Memory B cell (primary cell): ENCODE measurements around the gene UCKL1.

Experiments used
- ATAC-seq: fragments of 150-1000 bp; cut with Tn5 transposase; 2 replicates; pipeline ENCODE4 v1.10.0; 2021; ENCODE audit warnings: low read depth, mild to moderate bottlenecking, moderate library complexity
- DNase-seq, 2 donors: peaks; one replicate each; pipeline ENCODE4 v3.0.0; 2022; ENCODE audit warnings: low spot score in 2 of 2
- H3K27ac Mint-ChIP-seq: one replicate; pipeline ENCODE4 v1.8.0; 2022; ENCODE audit warnings: mild to moderate bottlenecking, moderate library complexity, mixed read lengths
- H3K27me3 Mint-ChIP-seq: one replicate; pipeline ENCODE4 v1.8.0; 2022; ENCODE audit warnings: mixed read lengths
- H3K36me3 Mint-ChIP-seq: one replicate; pipeline ENCODE4 v1.8.0; 2022; ENCODE audit warnings: mild to moderate bottlenecking, mixed read lengths
- H3K4me1 Mint-ChIP-seq: one replicate; pipeline ENCODE4 v1.8.0; 2022; ENCODE audit warnings: mixed read lengths
- H3K4me3 Mint-ChIP-seq: one replicate; pipeline ENCODE4 v1.8.0; 2022; ENCODE audit warnings: mild to moderate bottlenecking, moderate library complexity, mixed read lengths
- H3K9me3 Mint-ChIP-seq: one replicate; pipeline ENCODE4 v1.8.0; 2022; ENCODE audit warnings: mixed read lengths

Gene UCKL1

GRCh38 chr20:63957690-63958441 is 1.6 kb upstream of the UCKL1 start:
- H3K9me3 Mint-ChIP-seq, result no peaks in the 10 kb centered on the region
- H3K27me3 Mint-ChIP-seq, result no peaks in the 10 kb centered on the region
- peaks cover 8% of the 10 kb centered on the region for H3K36me3 Mint-ChIP-seq
- peak overlapping the region; percentile 82 for H3K4me3 Mint-ChIP-seq
- no peak for DNase-seq
- H3K27ac Mint-ChIP-seq, result no peak overlapping the region
- ATAC-seq, result no peak
- H3K4me1 Mint-ChIP-seq, result peaks cover 25% of the 10 kb centered on the region

DNA sequence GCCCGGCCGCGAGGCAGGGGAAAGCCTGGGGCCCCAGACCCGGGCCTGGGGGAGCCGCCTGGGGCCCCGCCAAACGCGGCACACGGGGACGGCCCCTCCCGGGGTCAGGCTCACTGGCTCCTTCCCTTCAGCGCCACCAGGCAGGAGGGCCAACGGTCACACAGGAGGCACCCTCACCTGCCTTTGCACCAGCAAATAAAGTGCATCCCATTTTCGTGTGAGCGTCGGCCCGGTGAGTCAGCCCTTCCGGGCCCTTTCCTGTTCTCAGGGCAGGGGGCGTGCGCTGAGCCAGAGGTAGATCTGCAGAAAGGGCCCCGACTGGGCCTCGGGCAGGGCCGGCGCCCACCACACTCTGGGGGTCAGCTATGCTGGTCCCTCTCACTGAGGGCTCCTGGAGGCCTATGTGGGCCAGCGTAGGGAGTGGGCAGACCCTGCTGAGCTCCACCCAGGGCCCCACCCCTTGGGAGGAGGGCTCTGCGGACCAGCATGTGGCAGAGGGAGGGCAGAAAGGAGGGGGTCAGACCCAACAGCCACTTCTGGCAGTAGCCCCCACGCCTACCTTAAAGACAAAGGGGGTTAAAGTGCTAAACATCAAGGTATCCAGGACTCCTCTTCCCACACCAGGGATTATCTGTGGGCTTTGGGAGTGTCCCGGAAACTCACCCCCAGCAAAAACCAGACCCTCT is 931 bp upstream of the UCKL1 start:
- Mint-ChIP-seq H3K27ac (no peak overlapping the region), H3K36me3 (peaks cover 4% of the 10 kb centered on the region), H3K4me3 (peak overlapping the region; percentile 82), H3K9me3 (no peaks in the 10 kb centered on the region), H3K4me1 (peaks cover 28% of the 10 kb centered on the region), H3K27me3 (no peaks in the 10 kb centered on the region)
- DNase-seq, result no peak
- peak; percentile 15 for ATAC-seq

DNA sequence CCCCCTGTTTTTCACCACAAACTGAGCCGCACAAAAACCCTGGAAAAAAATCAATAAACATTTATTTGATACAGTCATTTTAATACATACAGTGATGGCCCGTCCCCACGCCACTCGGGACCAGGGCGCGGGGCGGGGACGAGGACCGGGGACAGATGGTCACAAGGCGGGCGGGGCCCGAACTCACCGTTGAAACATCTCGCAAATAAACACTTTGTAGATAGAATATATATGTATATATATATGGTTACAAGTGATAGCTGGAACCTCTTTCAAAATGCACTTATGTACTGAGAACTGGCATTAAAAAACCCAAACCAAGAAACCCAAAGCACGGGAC is 418 bp upstream of the UCKL1 start:
- Mint-ChIP-seq H3K4me1 (peaks cover 31% of the 10 kb centered on the region), H3K27me3 (no peaks in the 10 kb centered on the region), H3K36me3 (peaks cover 4% of the 10 kb centered on the region), H3K4me3 (peak overlapping the region; percentile 82), H3K27ac (peak overlapping the region; percentile 47), H3K9me3 (no peaks in the 10 kb centered on the region)
- DNase-seq, result no peak
- peak; percentile 5 for ATAC-seq

GRCh38 chr20:63955281-63955826 is 862 bp downstream of the UCKL1 start:
- Mint-ChIP-seq H3K27me3 (no peaks in the 10 kb centered on the region), H3K27ac (peak overlapping the region; percentile 47), H3K4me3 (peak overlapping the region; percentile 87), H3K9me3 (no peaks in the 10 kb centered on the region), H3K4me1 (peaks cover 38% of the 10 kb centered on the region), H3K36me3 (no peaks in the 10 kb centered on the region)
- DNase-seq, result peak in 1 of 2 donors; percentile 25
- ATAC-seq, result peak; percentile 2

- ATAC-seq (no peak), DNase-seq (no peak)
- Mint-ChIP-seq H3K27ac (peak overlapping the region; percentile 51), H3K36me3 (no peaks in the 10 kb centered on the region), H3K4me1 (peaks cover 48% of the 10 kb centered on the region), H3K9me3 (no peaks in the 10 kb centered on the region), H3K4me3 (peak overlapping the region; percentile 87), H3K27me3 (no peaks in the 10 kb centered on the region)
Measured at GRCh38 chr20:63953764-63954429, 2.3 kb downstream of the UCKL1 start.

DNA sequence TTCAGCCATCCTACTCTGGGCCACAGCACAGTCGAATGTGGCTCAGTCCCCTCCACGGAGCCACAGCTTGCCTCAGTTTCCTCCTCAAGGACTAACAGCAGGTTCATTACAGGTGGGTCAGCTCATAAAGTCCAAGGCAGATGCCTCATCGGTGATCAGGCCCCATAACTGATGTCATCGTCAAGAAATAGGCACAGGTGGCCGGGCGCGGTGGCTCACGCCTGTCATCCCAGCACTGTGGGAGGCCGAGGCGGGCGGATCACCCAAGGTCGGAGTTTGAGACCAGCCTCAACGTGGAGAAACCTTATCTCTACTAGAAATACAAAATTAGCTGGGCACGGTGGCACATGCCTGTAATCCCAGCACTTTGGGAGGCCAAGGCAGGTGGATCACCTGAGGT is 3.4 kb downstream of the UCKL1 start:
- Mint-ChIP-seq H3K4me1 (peaks cover 56% of the 10 kb centered on the region), H3K36me3 (no peaks in the 10 kb centered on the region), H3K9me3 (no peaks in the 10 kb centered on the region), H3K27me3 (no peaks in the 10 kb centered on the region), H3K4me3 (peak overlapping the region; percentile 8), H3K27ac (no peak overlapping the region)
- ATAC-seq (no peak), DNase-seq (no peak)

- peaks cover 56% of the 10 kb centered on the region for H3K4me1 Mint-ChIP-seq
Measured at GRCh38 chr20:63952210-63952535, 4.0 kb downstream of the UCKL1 start.

GRCh38 chr20:63951398-63952209 is 4.6 kb downstream of the UCKL1 start:
- peak; percentile 9 for ATAC-seq
- peak overlapping the region; percentile 75 for H3K4me3 Mint-ChIP-seq
- H3K27ac Mint-ChIP-seq, result peak overlapping the region; percentile 38
- no peaks in the 10 kb centered on the region for H3K36me3 Mint-ChIP-seq
- no peaks in the 10 kb centered on the region for H3K27me3 Mint-ChIP-seq
- no peaks in the 10 kb centered on the region for H3K9me3 Mint-ChIP-seq
- peaks cover 57% of the 10 kb centered on the region for H3K4me1 Mint-ChIP-seq
- peak in 1 of 2 donors; percentile 38 for DNase-seq

More at GRCh38 chr20:63952210-63952535, 4.0 kb downstream of the UCKL1 start:
- H3K4me3 Mint-ChIP-seq, result no peak overlapping the region
- no peaks in the 10 kb centered on the region for H3K36me3 Mint-ChIP-seq
- DNase-seq (no peak), ATAC-seq (no peak)
- no peaks in the 10 kb centered on the region for H3K9me3 Mint-ChIP-seq
- H3K27ac Mint-ChIP-seq, result no peak overlapping the region
- no peaks in the 10 kb centered on the region for H3K27me3 Mint-ChIP-seq

DNA sequence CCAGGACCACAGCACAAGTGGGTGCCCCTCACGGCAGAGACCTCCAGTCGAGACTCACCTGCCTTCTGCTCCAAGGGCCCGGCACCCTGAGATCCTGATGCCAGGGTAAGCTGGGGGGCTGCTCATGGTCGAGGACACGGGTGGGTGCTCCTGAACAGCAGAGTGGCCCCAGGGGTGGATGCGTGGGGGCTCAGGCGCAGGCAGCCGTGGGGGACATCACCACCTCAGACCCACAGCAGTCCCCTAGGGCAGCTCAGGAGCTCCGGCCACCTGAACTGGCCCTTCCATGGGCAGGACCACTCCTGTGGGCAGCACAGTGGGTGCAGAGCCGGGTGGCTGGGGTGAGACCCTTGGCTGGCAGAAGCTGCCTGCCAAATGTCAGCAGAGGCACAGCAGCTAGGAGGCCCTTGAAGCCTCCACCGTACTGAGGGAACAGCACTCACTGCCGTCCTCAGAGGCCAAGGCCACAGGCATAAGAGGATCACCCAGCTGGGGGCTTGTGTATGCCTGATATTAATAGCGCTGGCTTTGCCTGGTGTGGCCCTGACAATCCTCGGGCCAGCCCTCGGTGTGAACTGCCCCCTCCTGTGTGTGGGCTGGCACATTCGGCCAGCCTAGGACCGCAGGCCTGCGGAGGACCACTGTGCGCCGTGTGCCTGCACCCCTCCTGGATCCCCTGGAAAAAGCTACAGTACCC is 5.4 kb downstream of the UCKL1 start:
- H3K4me3 Mint-ChIP-seq, result peak overlapping the region; percentile 50

DNA sequence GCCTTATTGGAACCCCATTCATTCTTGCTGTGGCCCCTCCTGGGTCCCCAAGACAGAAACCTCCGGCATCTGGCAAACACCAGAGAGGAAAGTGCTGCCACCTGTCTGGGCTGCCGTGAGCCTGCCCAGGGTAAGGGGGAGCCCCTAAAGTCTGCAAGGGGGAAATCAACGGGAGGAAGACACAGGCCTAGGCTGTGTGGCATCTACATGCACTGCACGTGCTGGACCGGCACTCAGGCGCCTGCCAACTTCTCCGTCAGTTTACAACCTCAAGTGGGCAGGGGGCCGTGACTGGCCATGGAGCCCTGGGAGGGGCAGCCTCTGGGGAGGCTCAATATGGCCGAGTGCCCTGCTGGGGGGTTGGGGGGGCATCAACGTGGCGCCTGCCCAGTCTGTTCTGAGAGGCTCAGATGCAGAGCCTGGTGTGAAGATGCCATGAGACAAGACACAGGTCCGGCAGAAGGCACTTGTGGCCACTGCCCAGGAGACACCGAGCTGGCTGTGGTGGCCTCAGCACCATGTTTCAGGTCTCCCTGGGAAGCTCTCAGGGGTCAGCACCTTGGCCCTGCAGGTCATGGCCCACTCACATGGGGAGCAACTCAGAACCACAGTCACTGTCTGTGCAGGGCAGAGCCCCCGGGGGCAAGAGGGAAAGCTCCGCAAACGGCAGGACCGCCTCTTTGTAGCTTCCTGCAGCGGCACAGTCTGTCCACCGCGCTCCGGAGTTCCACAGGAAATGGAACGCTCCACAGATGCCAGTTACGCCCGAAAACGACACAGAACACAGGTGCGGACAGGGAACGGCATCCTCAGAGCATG is 8.4 kb downstream of the UCKL1 start:
- Mint-ChIP-seq H3K4me1 (peaks cover 42% of the 10 kb centered on the region), H3K36me3 (peaks cover 3% of the 10 kb centered on the region), H3K27ac (peak overlapping the region; percentile 97), H3K9me3 (no peaks in the 10 kb centered on the region), H3K27me3 (no peaks in the 10 kb centered on the region), H3K4me3 (peak overlapping the region; percentile 80)
- peak; percentile 48 for ATAC-seq
- DNase-seq, result peak in 1 of 2 donors; percentile 46

More for the DNA sequence above, 5.4 kb downstream of the UCKL1 start:
- Mint-ChIP-seq H3K27me3 (no peaks in the 10 kb centered on the region), H3K36me3 (no peaks in the 10 kb centered on the region), H3K27ac (peak overlapping the region; percentile 38), H3K9me3 (no peaks in the 10 kb centered on the region), H3K4me1 (peaks cover 57% of the 10 kb centered on the region)
- DNase-seq (no peak), ATAC-seq (no peak)

DNA sequence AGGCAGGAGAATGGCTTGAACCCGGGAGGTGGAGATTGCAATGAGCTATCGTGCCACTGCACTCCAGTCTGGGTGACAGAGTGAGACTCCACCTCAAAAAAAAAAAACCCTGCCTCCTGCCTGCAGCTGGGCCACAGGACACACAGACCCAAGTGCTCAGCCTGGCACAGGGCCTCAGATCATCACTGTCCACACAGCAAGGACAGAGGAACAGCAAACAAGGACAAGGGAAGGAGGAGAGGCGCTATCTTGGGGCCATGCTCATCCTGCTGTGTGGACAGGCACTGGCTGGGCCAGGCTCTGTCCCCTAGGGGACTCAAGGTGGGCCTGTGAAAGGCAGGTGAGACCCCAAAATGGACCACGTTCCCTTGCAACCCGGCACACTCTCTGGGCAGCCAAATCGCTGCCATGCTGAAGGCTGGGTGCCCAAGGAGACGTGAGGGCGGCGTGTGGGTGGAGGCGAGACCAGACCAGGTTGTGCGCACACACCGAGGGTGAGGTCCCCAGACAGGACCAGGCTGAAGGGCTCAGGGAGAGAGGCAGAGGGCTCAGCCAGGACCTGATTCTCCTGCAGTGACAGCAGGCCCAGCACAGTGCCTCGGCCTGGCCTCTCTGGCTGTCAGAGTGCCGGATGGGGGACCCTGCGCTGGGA is 9.1 kb downstream of the UCKL1 start:
- Mint-ChIP-seq H3K27me3 (no peaks in the 10 kb centered on the region), H3K4me3 (peak overlapping the region; percentile 80), H3K4me1 (peaks cover 42% of the 10 kb centered on the region), H3K9me3 (no peaks in the 10 kb centered on the region), H3K36me3 (peaks cover 5% of the 10 kb centered on the region), H3K27ac (peak overlapping the region; percentile 97)
- DNase-seq, result no peak
- ATAC-seq, result no peak
